ENCODE measurements around the gene FRY.
"Not testable (repeated sequence)": the region's sequence is repeated elsewhere in the genome, so short reads cannot be mapped to it uniquely, and the experiment has no call there.

The FRY gene

GRCh38 chr13:32031025-32031814 lies at the start of gene FRY:
Gene FRY, plus strand, starts transcription at chr13:32031774. Its CDS starts 22 bp downstream, at chr13:32031796.
- DNase-seq (ENCODE audit: low spot score) (peak; percentile 64), FAIRE-seq (no peak)

GRCh38 chr13:31982124-31982523 lies 49.5 kb upstream of the FRY start:
- FAIRE-seq (no peak), DNase-seq (ENCODE audit: low spot score) (peak; percentile 12)

- peak; percentile 73 for DNase-seq (ENCODE audit: low spot score)
- FAIRE-seq, result peak; percentile 92
Measured at GRCh38 chr13:31982540-31982939, 49.0 kb upstream of the FRY start.

- not testable (repeated sequence) for FAIRE-seq; DNase-seq (ENCODE audit: low spot score)
Measured at GRCh38 chr13:31983696-31984095, 47.9 kb upstream of the FRY start.

- FAIRE-seq; DNase-seq (ENCODE audit: low spot score): not testable (repeated sequence)
Measured at GRCh38 chr13:31984388-31984787, 47.2 kb upstream of the FRY start.

GRCh38 chr13:31986676-31987470 lies 44.7 kb upstream of the FRY start:
- DNase-seq (ENCODE audit: low spot score) (no peak), FAIRE-seq (no peak)

GRCh38 chr13:31987535-31988170 lies 43.9 kb upstream of the FRY start:
- no peak for FAIRE-seq
- no peak for DNase-seq (ENCODE audit: low spot score)

GRCh38 chr13:31994367-31994766 lies 37.2 kb upstream of the FRY start:
- DNase-seq (ENCODE audit: low spot score); FAIRE-seq: not testable (repeated sequence)

- FAIRE-seq (no peak), DNase-seq (ENCODE audit: low spot score) (no peak)
Measured at GRCh38 chr13:31996601-31997000, 35.0 kb upstream of the FRY start.

- FAIRE-seq, result no peak
- DNase-seq (ENCODE audit: low spot score), result no peak
Measured at GRCh38 chr13:31997641-31998040, 33.9 kb upstream of the FRY start.

- no peak for FAIRE-seq
- no peak for DNase-seq (ENCODE audit: low spot score)
Measured at GRCh38 chr13:31998131-31998530, 33.4 kb upstream of the FRY start.

- FAIRE-seq, result not testable (repeated sequence)
Measured at GRCh38 chr13:32000754-32001153, 30.8 kb upstream of the FRY start.

GRCh38 chr13:32001154-32001768 lies 30.3 kb upstream of the FRY start:
- no peak for FAIRE-seq
- DNase-seq (ENCODE audit: low spot score), result peak; percentile 36

More at GRCh38 chr13:32000754-32001153, 30.8 kb upstream of the FRY start:
- not testable (repeated sequence) for DNase-seq (ENCODE audit: low spot score)

GRCh38 chr13:32001769-32002168 lies 29.8 kb upstream of the FRY start:
- no peak for FAIRE-seq
- no peak for DNase-seq (ENCODE audit: low spot score)

- DNase-seq (ENCODE audit: low spot score), result no peak
- no peak for FAIRE-seq
Measured at GRCh38 chr13:32002873-32003272, 28.7 kb upstream of the FRY start.

- DNase-seq (ENCODE audit: low spot score), result no peak
- no peak for FAIRE-seq
Measured at GRCh38 chr13:32007494-32007893, 24.1 kb upstream of the FRY start.

- no peak for FAIRE-seq
- DNase-seq (ENCODE audit: low spot score), result no peak
Measured at GRCh38 chr13:32008518-32009175, 22.9 kb upstream of the FRY start.

GRCh38 chr13:32009362-32009761 lies 22.2 kb upstream of the FRY start:
- DNase-seq (ENCODE audit: low spot score) (no peak), FAIRE-seq (no peak)

GRCh38 chr13:32010136-32010535 lies 21.4 kb upstream of the FRY start:
- FAIRE-seq (no peak), DNase-seq (ENCODE audit: low spot score) (no peak)

GRCh38 chr13:32011971-32012370 lies 19.6 kb upstream of the FRY start:
- DNase-seq (ENCODE audit: low spot score) (no peak), FAIRE-seq (no peak)

- FAIRE-seq, result no peak
- no peak for DNase-seq (ENCODE audit: low spot score)
Measured at GRCh38 chr13:32013181-32013580, 18.4 kb upstream of the FRY start.

Measured in urothelium cell line (cell line).